GM12872 (cell line): ENCODE results near the gene CACNB3.

ENCODE experiments used
- TF ChIP-seq, protein P1 (sequence below): IDR thresholded peaks from 3 replicates; pipeline ENCODE4 v1.5.1; 2011; ENCODE audit warnings: low read depth, mild to moderate bottlenecking, low read length, moderate library complexity; ENCODE audit not compliant: insufficient read depth

CACNB3 gene

GRCh38 chr12:48817873-48818830 is at the start of gene CACNB3:
Gene CACNB3 (plus strand): TSS chr12:48818496. CDS start chr12:48818930, 434 bp downstream.
- TF ChIP-seq, protein P1, sequence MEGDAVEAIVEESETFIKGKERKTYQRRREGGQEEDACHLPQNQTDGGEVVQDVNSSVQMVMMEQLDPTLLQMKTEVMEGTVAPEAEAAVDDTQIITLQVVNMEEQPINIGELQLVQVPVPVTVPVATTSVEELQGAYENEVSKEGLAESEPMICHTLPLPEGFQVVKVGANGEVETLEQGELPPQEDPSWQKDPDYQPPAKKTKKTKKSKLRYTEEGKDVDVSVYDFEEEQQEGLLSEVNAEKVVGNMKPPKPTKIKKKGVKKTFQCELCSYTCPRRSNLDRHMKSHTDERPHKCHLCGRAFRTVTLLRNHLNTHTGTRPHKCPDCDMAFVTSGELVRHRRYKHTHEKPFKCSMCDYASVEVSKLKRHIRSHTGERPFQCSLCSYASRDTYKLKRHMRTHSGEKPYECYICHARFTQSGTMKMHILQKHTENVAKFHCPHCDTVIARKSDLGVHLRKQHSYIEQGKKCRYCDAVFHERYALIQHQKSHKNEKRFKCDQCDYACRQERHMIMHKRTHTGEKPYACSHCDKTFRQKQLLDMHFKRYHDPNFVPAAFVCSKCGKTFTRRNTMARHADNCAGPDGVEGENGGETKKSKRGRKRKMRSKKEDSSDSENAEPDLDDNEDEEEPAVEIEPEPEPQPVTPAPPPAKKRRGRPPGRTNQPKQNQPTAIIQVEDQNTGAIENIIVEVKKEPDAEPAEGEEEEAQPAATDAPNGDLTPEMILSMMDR = no peak

DNA sequence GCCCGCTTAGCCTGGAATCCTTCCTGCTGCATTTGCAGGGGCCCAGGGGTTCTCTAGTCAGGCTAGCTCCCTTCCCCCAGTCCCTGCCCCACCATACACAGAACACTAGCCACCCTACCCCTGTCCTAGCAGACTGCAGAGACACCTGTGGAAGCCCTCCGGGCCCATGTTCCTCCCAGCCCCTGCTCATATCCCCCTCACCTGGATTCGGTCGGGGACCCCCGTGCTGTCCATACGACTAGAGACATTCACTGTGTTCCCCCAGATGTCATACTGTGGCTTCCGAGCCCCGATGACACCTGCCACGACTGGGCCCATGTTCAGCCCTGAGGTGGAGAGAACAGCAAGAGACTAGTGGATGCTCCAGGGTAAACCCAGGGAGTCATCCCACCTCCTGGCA is 49.6 kb upstream of the CACNB3 start:
- TF ChIP-seq, protein P1 = no peak

DNA sequence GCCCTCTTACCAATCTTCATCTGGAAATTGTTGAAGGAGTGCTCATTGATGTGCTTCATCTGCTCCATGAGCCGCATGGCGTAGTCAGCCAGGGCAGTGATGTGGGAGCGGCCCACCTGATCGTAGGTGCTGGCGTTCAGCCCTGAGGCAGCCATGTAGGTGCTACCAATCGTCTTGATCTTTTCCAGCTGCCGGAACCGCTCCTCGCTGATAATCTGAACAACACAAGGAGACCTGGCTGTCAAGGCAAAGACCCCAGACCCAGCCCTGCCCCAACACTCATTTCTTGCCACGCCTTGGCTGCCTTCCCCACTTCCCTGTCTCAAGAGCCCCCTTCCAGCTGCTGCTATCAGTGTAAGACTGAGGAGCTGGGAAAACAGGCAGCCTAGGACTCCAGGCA is 47.5 kb upstream of the CACNB3 start:
- TF ChIP-seq, protein P1 = no peak

GRCh38 chr12:48771588-48772112 is 46.6 kb upstream of the CACNB3 start:
- TF ChIP-seq, protein P1 = no peak

DNA sequence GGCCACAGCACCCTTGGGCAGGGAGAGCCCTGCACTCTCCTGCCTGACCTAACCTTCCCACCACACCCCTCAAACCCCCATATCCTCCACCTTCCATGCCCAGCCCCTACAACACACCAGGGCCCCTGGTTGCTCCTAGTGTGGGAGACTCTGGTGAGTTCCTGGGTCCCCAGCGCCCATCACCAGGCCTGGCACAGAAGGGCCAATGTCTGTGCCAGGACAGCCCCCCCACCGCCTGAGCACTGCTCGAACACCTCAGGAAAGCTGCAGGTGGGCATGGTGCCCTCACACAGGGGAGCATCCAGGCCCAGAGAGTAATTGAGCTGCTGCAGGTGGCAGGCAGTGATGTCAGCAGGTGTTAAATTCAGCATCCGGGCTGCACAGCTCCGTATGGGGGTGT is 44.6 kb upstream of the CACNB3 start:
- TF ChIP-seq, protein P1 = no peak

GRCh38 chr12:48774516-48774915 is 43.8 kb upstream of the CACNB3 start:
- TF ChIP-seq, protein P1 = no peak

GRCh38 chr12:48775299-48775698 is 43.0 kb upstream of the CACNB3 start:
- TF ChIP-seq, protein P1 = no peak
